ENCODE measurements around the gene ATP9A. TPM values are rescaled to one million over a fixed set of nuclear protein-coding genes. Genes with fewer than 3 reads are reported as not detected.

The ATP9A gene
- total RNA-seq, 1 experiment from 2014 or later: 12.1 TPM

GRCh38 chr20:51629399-51630058 is 138.7 kb downstream of the ATP9A start:
- no peak overlapping the region for H3K4ac ChIP-seq (ENCODE audit: low read depth, low read length)
- Mint-ChIP-seq H3K36me3 (ENCODE audit: insufficient read depth in 1 of 3, low read depth in 3 of 3) (no peaks in the 10 kb centered on the region), H3K9me3 (no peaks in the 10 kb centered on the region), H3K4me1 (peaks cover 0 to under 1% of the 10 kb centered on the region in 2 experiments; a peak in 3 of 4 replicates), H3K4me3 (no peak overlapping the region), H3K27ac (no peak overlapping the region), H3K27me3 (ENCODE audit: low read depth) (no peaks in the 10 kb centered on the region; the same call in 1 of the 2 replicates)
- no peak for DNase-seq
- no peak overlapping the region for H3T11ph ChIP-seq (ENCODE audit: low read length)
- no peak overlapping the region for H3K27ac ChIP-seq (ENCODE audit: insufficient read length, low read depth, low read length)
- H2BK15ac ChIP-seq (ENCODE audit: low read depth, low read length): no peak overlapping the region
- H3K79me2 ChIP-seq (ENCODE audit: insufficient read depth, low read length): no peaks in the 10 kb centered on the region
- H2AK5ac ChIP-seq (ENCODE audit: insufficient read length, low read length): no peak overlapping the region
- no peak overlapping the region for H2BK12ac ChIP-seq (ENCODE audit: insufficient read length, low read depth, low read length)
- H3K23me2 ChIP-seq (ENCODE audit: insufficient read length, low read depth, low read length, poor library complexity, severe bottlenecking): no peaks in the 10 kb centered on the region
- no peak overlapping the region for H3K9ac ChIP-seq (ENCODE audit: extremely low read depth, insufficient read length, low read length)
- no peak overlapping the region for H3K56ac ChIP-seq (ENCODE audit: insufficient read length, low read depth, low read length)
- no peak overlapping the region for H2BK5ac ChIP-seq (ENCODE audit: insufficient read length, low read length)
- no peaks in the 10 kb centered on the region for H4K20me1 ChIP-seq (ENCODE audit: control insufficient read depth, insufficient read depth, insufficient read length)
- TF ChIP-seq CTCF (conservative IDR thresholded peaks at IDR 0.05): no peak
- WGBS (ENCODE audit: extremely low coverage, insufficient read length, low lambda C conversion rate): no CpG with 5 or more reads among the region's 3 CpGs
- no peak overlapping the region for H3K4me2 ChIP-seq (ENCODE audit: insufficient read depth, insufficient read length, low read length)
- H2BK20ac ChIP-seq (ENCODE audit: low read depth, low read length, poor library complexity, severe bottlenecking): no peak overlapping the region
- no peaks in the 10 kb centered on the region for H3K27me3 ChIP-seq (ENCODE audit: insufficient read depth, low read length)
- no peak overlapping the region for H3K14ac ChIP-seq (ENCODE audit: insufficient read depth, low read length)
- no peak overlapping the region for H2AFZ ChIP-seq (ENCODE audit: low read length)
- no peaks in the 10 kb centered on the region for H3K9me3 ChIP-seq (ENCODE audit: control insufficient read depth, low read depth, low read length)
- H3K79me1 ChIP-seq (ENCODE audit: insufficient read depth, low read depth, low read length, poor library complexity, severe bottlenecking): no peaks in the 10 kb centered on the region
- no peaks in the 10 kb centered on the region for H3K4me1 ChIP-seq (ENCODE audit: insufficient read depth, low read length)
- no peak overlapping the region for H4K91ac ChIP-seq (ENCODE audit: insufficient read length, low read depth, low read length)
- H4K5ac ChIP-seq (ENCODE audit: insufficient read length, low read depth, low read length): no peak overlapping the region
- no peak overlapping the region for H2BK120ac ChIP-seq (ENCODE audit: low read depth, low read length, poor library complexity, severe bottlenecking)
- no peak overlapping the region for H3K23ac ChIP-seq (ENCODE audit: insufficient read length, low read depth, low read length)
- H4K8ac ChIP-seq (replicated peaks; ENCODE audit: insufficient read length, low read depth, low read length): no peak overlapping the region
- no peak overlapping the region for H3K18ac ChIP-seq (ENCODE audit: insufficient read length, low read depth, low read length)

Measured in H9 (cell line).